Fibroblast of pulmonary artery (primary cell): Measurements from ENCODE around the gene PRICKLE2.

Source experiments
- DNase-seq: peaks from one replicate; pipeline ENCODE4 v3.0.0-alpha.2; 2010; ENCODE audit warnings: low read depth
- H3K4me3 ChIP-seq: replicated peaks from 2 replicates; pipeline ENCODE4 v1.5.1; 2011; ENCODE audit warnings: low read depth, mild to moderate bottlenecking, control low read depth, low read length, moderate library complexity
- CTCF ChIP-seq: IDR thresholded peaks from 2 replicates; pipeline ENCODE4 v1.5.1; 2011; ENCODE audit warnings: mild to moderate bottlenecking, control low read depth, low read length, inconsistent platforms; ENCODE audit errors: missing control alignments

The PRICKLE2 gene

GRCh38 chr3:64238971-64239667 lies 13.9 kb upstream of the PRICKLE2 start:
- DNase-seq, result peak; percentile 95
- no peak overlapping the region for H3K4me3 ChIP-seq
- no peak for TF ChIP-seq CTCF

GRCh38 chr3:64237083-64237482 lies 11.8 kb upstream of the PRICKLE2 start:
- no peak for TF ChIP-seq CTCF
- DNase-seq, result no peak
- no peak overlapping the region for H3K4me3 ChIP-seq

GRCh38 chr3:64235605-64236004 lies 10.3 kb upstream of the PRICKLE2 start:
- H3K4me3 ChIP-seq, result no peak overlapping the region
- no peak for TF ChIP-seq CTCF
- DNase-seq, result no peak

- no peak for DNase-seq
- no peak overlapping the region for H3K4me3 ChIP-seq
- no peak for TF ChIP-seq CTCF
Observed at GRCh38 chr3:64234571-64234970, 9.3 kb upstream of the PRICKLE2 start.

- DNase-seq, result no peak
- no peak for TF ChIP-seq CTCF
- H3K4me3 ChIP-seq, result no peak overlapping the region
Observed at GRCh38 chr3:64232821-64233220, 7.6 kb upstream of the PRICKLE2 start.

- no peak overlapping the region for H3K4me3 ChIP-seq
- TF ChIP-seq CTCF, result no peak
- DNase-seq, result no peak
Observed at GRCh38 chr3:64229903-64230302, 4.6 kb upstream of the PRICKLE2 start.

GRCh38 chr3:64228110-64228509 lies 2.8 kb upstream of the PRICKLE2 start:
- DNase-seq, result no peak
- TF ChIP-seq CTCF, result no peak
- H3K4me3 ChIP-seq, result no peak overlapping the region
